ENCODE measurements around the gene RAB11A. TPM values are rescaled to one million over a fixed set of nuclear protein-coding genes. Genes with fewer than 3 reads are reported as not detected.

The RAB11A gene
- total RNA-seq, 3 donors from 2014 or later: 108 to 156 (median 147) TPM

GRCh38 chr15:65896236-65896635 lies 26.9 kb downstream of the RAB11A start:
- no peaks in the 10 kb centered on the region for H3K27me3 ChIP-seq
- no peaks in the 10 kb centered on the region for H3K36me3 ChIP-seq
- no peak for DNase-seq (ENCODE audit: low spot score in 2 of 2)
- H3K9me3 ChIP-seq: no peaks in the 10 kb centered on the region
- H3K4me3 ChIP-seq: no peak overlapping the region
- no peaks in the 10 kb centered on the region for H3K4me1 ChIP-seq
- intact Hi-C loops (cut with DNase I; ENCODE audit: low total_unique reads): no loop called here
- no peak for TF ChIP-seq POLR2AphosphoS5 (IDR thresholded peaks at IDR 0.05)
- no peak for TF ChIP-seq CTCF (IDR thresholded peaks at IDR 0.05)
- TF ChIP-seq POLR2A (IDR thresholded peaks at IDR 0.05): no peak
- no peak overlapping the region for H3K27ac ChIP-seq

- Histone ChIP-seq H3K36me3 (no peaks in the 10 kb centered on the region), H3K27me3 (no peaks in the 10 kb centered on the region), H3K4me3 (no peak overlapping the region), H3K27ac (no peak overlapping the region), H3K4me1 (no peaks in the 10 kb centered on the region), H3K9me3 (no peaks in the 10 kb centered on the region)
- no peak for DNase-seq (ENCODE audit: low spot score in 2 of 2)
- intact Hi-C loops (cut with DNase I; ENCODE audit: low total_unique reads): no loop called here
- TF ChIP-seq POLR2A (IDR thresholded peaks at IDR 0.05) (no peak), POLR2AphosphoS5 (IDR thresholded peaks at IDR 0.05) (no peak), CTCF (IDR thresholded peaks at IDR 0.05) (no peak)
Observed at GRCh38 chr15:65900488-65900887, 31.2 kb downstream of the RAB11A start.

- no peak for TF ChIP-seq POLR2A (IDR thresholded peaks at IDR 0.05)
- TF ChIP-seq CTCF (IDR thresholded peaks at IDR 0.05): no peak
- no peak for TF ChIP-seq POLR2AphosphoS5 (IDR thresholded peaks at IDR 0.05)
- intact Hi-C loops (cut with DNase I; ENCODE audit: low total_unique reads): no loop called here
Observed at GRCh38 chr15:65901336-65901735, 32.0 kb downstream of the RAB11A start.

GRCh38 chr15:65901836-65902235 lies 32.5 kb downstream of the RAB11A start:
- intact Hi-C loops (cut with DNase I; ENCODE audit: low total_unique reads): no loop called here
- no peak for TF ChIP-seq CTCF (IDR thresholded peaks at IDR 0.05)
- no peak for TF ChIP-seq POLR2A (IDR thresholded peaks at IDR 0.05)
- no peak for TF ChIP-seq POLR2AphosphoS5 (IDR thresholded peaks at IDR 0.05)
- Histone ChIP-seq H3K27me3 (no peaks in the 10 kb centered on the region), H3K27ac (peak overlapping the region in 1 of 2 donors; percentile 63), H3K4me3 (no peak overlapping the region), H3K36me3 (no peaks in the 10 kb centered on the region), H3K4me1 (no peaks in the 10 kb centered on the region), H3K9me3 (no peaks in the 10 kb centered on the region)
- no peak for DNase-seq (ENCODE audit: low spot score in 2 of 2)

More at GRCh38 chr15:65901336-65901735, 32.0 kb downstream of the RAB11A start:
- Histone ChIP-seq H3K27me3 (no peaks in the 10 kb centered on the region), H3K36me3 (no peaks in the 10 kb centered on the region), H3K27ac (peak overlapping the region in 1 of 2 donors; percentile 63), H3K4me3 (no peak overlapping the region), H3K4me1 (no peaks in the 10 kb centered on the region), H3K9me3 (no peaks in the 10 kb centered on the region)
- DNase-seq (ENCODE audit: low spot score in 2 of 2): no peak

GRCh38 chr15:65902373-65902772 lies 33.1 kb downstream of the RAB11A start:
- TF ChIP-seq POLR2A (IDR thresholded peaks at IDR 0.05) (no peak), POLR2AphosphoS5 (IDR thresholded peaks at IDR 0.05) (no peak), CTCF (IDR thresholded peaks at IDR 0.05) (no peak)
- no peaks in the 10 kb centered on the region for H3K9me3 ChIP-seq
- DNase-seq (ENCODE audit: low spot score in 2 of 2): peak in 1 of 2 donors; percentile 82
- H3K27me3 ChIP-seq: no peaks in the 10 kb centered on the region
- H3K27ac ChIP-seq: peak overlapping the region; percentile 8 to 63
- intact Hi-C loops (cut with DNase I; ENCODE audit: low total_unique reads): no loop called here
- no peaks in the 10 kb centered on the region for H3K36me3 ChIP-seq
- H3K4me3 ChIP-seq: no peak overlapping the region
- no peaks in the 10 kb centered on the region for H3K4me1 ChIP-seq
